HepG2 (cell line): ENCODE measurements around the gene DSN1. TPM values are rescaled to one million over a fixed set of nuclear protein-coding genes. Genes with fewer than 3 reads are reported as not detected.

Experiments
- CHD2 ChIP-seq: IDR thresholded peaks from 2 replicates; pipeline ENCODE4 v1.6.1; 2011; ENCODE audit warnings: low read depth, low read length, improper control_type of control experiment
- FOXO1 ChIP-seq: sonication (generic); formaldehyde crosslinking; IDR thresholded peaks from 2 replicates; pipeline ENCODE4 v1.4.0; 2020; ENCODE audit warnings: missing genetic modification reagents
- HNF4G ChIP-seq, 2 experiments: sonication (generic) in 1 of 2; formaldehyde crosslinking in 1 of 2; IDR thresholded peaks; 2 replicates each; pipeline versions ENCODE4 v1.4.0 to v1.6.1; 2011 to 2020; ENCODE audit warnings: borderline replicate concordance in 2 of 2, low read depth in 2 of 2, mild to moderate bottlenecking in 2 of 2, low read length in 1 of 2, missing genetic modification reagents in 1 of 2, moderate library complexity in 1 of 2
- KLF16 ChIP-seq, 2 experiments: sonication (generic) in 1 of 2; formaldehyde crosslinking in 1 of 2; IDR thresholded peaks; 2 replicates each; pipeline versions ENCODE4 v1.6.1 to v1.8.0; 2016 to 2023; ENCODE audit warnings: missing genetic modification reagents in 2 of 2, missing compliant biosample characterization in 1 of 2
- ZFP62 ChIP-seq: sonication (generic); formaldehyde crosslinking; IDR thresholded peaks from 2 replicates; pipeline ENCODE4 v1.4.0; 2020; ENCODE audit warnings: missing genetic modification reagents
- ZNF207 ChIP-seq: fragments of 450-650 bp; IDR thresholded peaks from 2 replicates; pipeline ENCODE4 v1.6.1; 2016; ENCODE audit warnings: antibody characterized with exemption, borderline replicate concordance
- ZNF235 ChIP-seq: sonication (generic); formaldehyde crosslinking; IDR thresholded peaks from 2 replicates; pipeline ENCODE4 v1.8.1; 2023; ENCODE audit warnings: mild to moderate bottlenecking, missing genetic modification reagents, borderline replicate concordance
- ZNF296 ChIP-seq: sonication (generic); formaldehyde crosslinking; conservative IDR thresholded peaks from 2 replicates; pipeline ENCODE4 v1.5.0; 2020; ENCODE audit warnings: mild to moderate bottlenecking, missing genetic modification reagents
- ZNF331 ChIP-seq: sonication (generic); formaldehyde crosslinking; IDR thresholded peaks from 2 replicates; pipeline ENCODE4 v1.4.0; 2020; ENCODE audit warnings: missing genetic modification reagents
- ZNF337 ChIP-seq: sonication (generic); formaldehyde crosslinking; IDR thresholded peaks from 2 replicates; pipeline ENCODE4 v1.5.1; 2020; ENCODE audit warnings: missing genetic modification reagents, low read depth, mild to moderate bottlenecking, borderline replicate concordance
- ZNF564 ChIP-seq: sonication (generic); formaldehyde crosslinking; IDR thresholded peaks from 2 replicates; pipeline ENCODE4 v1.8.1; 2023; ENCODE audit warnings: mild to moderate bottlenecking, missing genetic modification reagents
- ZNF570 ChIP-seq: sonication (generic); formaldehyde crosslinking; IDR thresholded peaks from 2 replicates; pipeline ENCODE4 v1.4.0; 2020; ENCODE audit warnings: mild to moderate bottlenecking, missing genetic modification reagents, borderline replicate concordance
- ZNF605 ChIP-seq: sonication (generic); formaldehyde crosslinking; IDR thresholded peaks from 2 replicates; pipeline ENCODE4 v1.8.0; 2022; ENCODE audit warnings: mild to moderate bottlenecking, missing genetic modification reagents
- polyA plus RNA-seq, 8 experiments: library from polyadenylated mRNA; depleted of rRNA in 3 of 8; stranded (reverse) in 7 of 8; unstranded in 1 of 8; fragments of >200 nt; fragmentation: Illumina TruSeq in 4 of 8; extraction: Trizol in 4 of 8; gene quantifications; 2 replicates each; pipeline versions ENCODE4 v1.2.1 to v1.2.3, GENCODE V29; 2011 to 2016; ENCODE audit warnings: low read depth in 4 of 8, missing spikeins in 1 of 8, mixed read lengths in 1 of 8; ENCODE audit not compliant: insufficient read depth in 1 of 8
- total RNA-seq, 5 experiments: library from RNA; depleted of rRNA; stranded (reverse); fragments of >200 nt; fragmentation: Illumina TruSeq; extraction: Trizol; gene quantifications; 2 replicates each; pipeline ENCODE4 v1.2.3, GENCODE V29; 2016; ENCODE audit warnings: low read depth in 1 of 5
- TF ChIP-seq, protein P1 (sequence below): sonication (generic); formaldehyde crosslinking; IDR thresholded peaks from 2 replicates; pipeline ENCODE4 v1.5.1; 2020; ENCODE audit warnings: mild to moderate bottlenecking, missing genetic modification reagents, moderate library complexity
- TF ChIP-seq, protein P2 (sequence below): sonication (generic); formaldehyde crosslinking; IDR thresholded peaks from 2 replicates; pipeline ENCODE4 v1.5.0; 2020; ENCODE audit warnings: mild to moderate bottlenecking, missing genetic modification reagents
- TF ChIP-seq, protein P3 (sequence below): sonication (generic); formaldehyde crosslinking; IDR thresholded peaks from 2 replicates; pipeline ENCODE4 v1.5.1; 2020; ENCODE audit warnings: missing genetic modification reagents, mild to moderate bottlenecking, borderline replicate concordance
- TF ChIP-seq, protein P4 (sequence below): sonication (generic); formaldehyde crosslinking; IDR thresholded peaks from 2 replicates; pipeline ENCODE4 v1.8.0; 2022; ENCODE audit warnings: missing genetic modification reagents, low read depth, mild to moderate bottlenecking, borderline replicate concordance
- TF ChIP-seq, protein P5 (sequence below): sonication (generic); formaldehyde crosslinking; IDR thresholded peaks from 2 replicates; pipeline ENCODE4 v1.5.0; 2020; ENCODE audit warnings: mild to moderate bottlenecking, missing genetic modification reagents

Gene DSN1
- total and polyA plus RNA-seq, 2 of the 13 experiments (the other 11 are each of a cell fraction or from before 2014, with no cell fraction given) = 18.7 to 53.7 TPM

DNA sequence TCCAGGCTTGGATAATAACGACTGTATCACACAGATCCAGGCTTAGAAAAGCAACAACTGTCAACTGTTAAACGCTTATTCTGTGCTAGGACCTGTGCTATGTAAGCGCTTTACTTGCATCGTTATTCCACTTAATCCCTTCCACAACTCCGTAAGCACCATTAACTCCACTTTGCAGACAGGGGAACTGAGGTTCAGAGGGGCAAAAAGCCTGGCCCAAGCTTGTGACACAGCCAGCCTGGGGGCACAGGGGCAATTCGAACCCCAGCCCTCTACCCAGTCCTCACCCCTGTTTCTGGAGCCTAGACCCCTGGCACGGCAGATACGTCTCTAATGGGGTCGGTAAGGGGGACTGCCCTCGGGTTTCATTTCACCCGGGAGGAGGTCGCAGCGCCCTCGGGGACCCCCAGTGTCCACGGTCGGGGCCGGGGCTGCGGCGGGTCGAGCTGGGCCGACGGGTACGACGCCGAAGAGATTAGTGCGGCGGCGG lies 411 bp downstream of the DSN1 start (continued):
- TF ChIP-seq, protein P1, sequence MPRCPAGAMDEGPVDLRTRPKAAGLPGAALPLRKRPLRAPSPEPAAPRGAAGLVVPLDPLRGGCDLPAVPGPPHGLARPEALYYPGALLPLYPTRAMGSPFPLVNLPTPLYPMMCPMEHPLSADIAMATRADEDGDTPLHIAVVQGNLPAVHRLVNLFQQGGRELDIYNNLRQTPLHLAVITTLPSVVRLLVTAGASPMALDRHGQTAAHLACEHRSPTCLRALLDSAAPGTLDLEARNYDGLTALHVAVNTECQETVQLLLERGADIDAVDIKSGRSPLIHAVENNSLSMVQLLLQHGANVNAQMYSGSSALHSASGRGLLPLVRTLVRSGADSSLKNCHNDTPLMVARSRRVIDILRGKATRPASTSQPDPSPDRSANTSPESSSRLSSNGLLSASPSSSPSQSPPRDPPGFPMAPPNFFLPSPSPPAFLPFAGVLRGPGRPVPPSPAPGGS (CRISPR knock-in tag) = peak; percentile 19; the same call in 1 of the 2 replicates
- TF ChIP-seq ZNF235 (no peak; the same call in 1 of the 2 replicates), KLF16 (CRISPR knock-in tag; IDR thresholded peaks at IDR 0.05) (peak in 1 of 2 experiments; percentile 93; a peak in 1 of 4 replicates), ZNF337 (CRISPR knock-in tag) (0 out of 2 replicates have a peak, but pooled peaks have one; percentile 36), ZNF564 (CRISPR knock-in tag) (peak; percentile 79; the same call in 1 of the 2 replicates), ZNF331 (CRISPR knock-in tag) (no peak), FOXO1 (CRISPR knock-in tag) (0 out of 2 replicates have a peak, but pooled peaks have one; percentile 59), ZNF570 (CRISPR knock-in tag) (0 out of 2 replicates have a peak, but pooled peaks have one; percentile 57), ZNF605 (CRISPR knock-in tag) (peak; percentile 57; the same call in 1 of the 2 replicates), ZNF296 (0 out of 2 replicates have a peak, but pooled peaks have one; percentile 22), HNF4G (IDR thresholded peaks at IDR 0.05; ENCODE audit: borderline replicate concordance, low read depth, low read length) (no peak), HNF4G (CRISPR knock-in tag; IDR thresholded peaks at IDR 0.05; ENCODE audit: borderline replicate concordance, low read depth) (no peak), ZNF207 (no peak), CHD2 (no peak), ZFP62 (CRISPR knock-in tag) (no peak)
- TF ChIP-seq, protein P2, sequence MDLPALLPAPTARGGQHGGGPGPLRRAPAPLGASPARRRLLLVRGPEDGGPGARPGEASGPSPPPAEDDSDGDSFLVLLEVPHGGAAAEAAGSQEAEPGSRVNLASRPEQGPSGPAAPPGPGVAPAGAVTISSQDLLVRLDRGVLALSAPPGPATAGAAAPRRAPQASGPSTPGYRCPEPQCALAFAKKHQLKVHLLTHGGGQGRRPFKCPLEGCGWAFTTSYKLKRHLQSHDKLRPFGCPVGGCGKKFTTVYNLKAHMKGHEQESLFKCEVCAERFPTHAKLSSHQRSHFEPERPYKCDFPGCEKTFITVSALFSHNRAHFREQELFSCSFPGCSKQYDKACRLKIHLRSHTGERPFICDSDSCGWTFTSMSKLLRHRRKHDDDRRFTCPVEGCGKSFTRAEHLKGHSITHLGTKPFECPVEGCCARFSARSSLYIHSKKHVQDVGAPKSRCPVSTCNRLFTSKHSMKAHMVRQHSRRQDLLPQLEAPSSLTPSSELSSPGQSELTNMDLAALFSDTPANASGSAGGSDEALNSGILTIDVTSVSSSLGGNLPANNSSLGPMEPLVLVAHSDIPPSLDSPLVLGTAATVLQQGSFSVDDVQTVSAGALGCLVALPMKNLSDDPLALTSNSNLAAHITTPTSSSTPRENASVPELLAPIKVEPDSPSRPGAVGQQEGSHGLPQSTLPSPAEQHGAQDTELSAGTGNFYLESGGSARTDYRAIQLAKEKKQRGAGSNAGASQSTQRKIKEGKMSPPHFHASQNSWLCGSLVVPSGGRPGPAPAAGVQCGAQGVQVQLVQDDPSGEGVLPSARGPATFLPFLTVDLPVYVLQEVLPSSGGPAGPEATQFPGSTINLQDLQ (CRISPR knock-in tag) = peak; percentile 78; the same call in 1 of the 2 replicates
- TF ChIP-seq, protein P3, sequence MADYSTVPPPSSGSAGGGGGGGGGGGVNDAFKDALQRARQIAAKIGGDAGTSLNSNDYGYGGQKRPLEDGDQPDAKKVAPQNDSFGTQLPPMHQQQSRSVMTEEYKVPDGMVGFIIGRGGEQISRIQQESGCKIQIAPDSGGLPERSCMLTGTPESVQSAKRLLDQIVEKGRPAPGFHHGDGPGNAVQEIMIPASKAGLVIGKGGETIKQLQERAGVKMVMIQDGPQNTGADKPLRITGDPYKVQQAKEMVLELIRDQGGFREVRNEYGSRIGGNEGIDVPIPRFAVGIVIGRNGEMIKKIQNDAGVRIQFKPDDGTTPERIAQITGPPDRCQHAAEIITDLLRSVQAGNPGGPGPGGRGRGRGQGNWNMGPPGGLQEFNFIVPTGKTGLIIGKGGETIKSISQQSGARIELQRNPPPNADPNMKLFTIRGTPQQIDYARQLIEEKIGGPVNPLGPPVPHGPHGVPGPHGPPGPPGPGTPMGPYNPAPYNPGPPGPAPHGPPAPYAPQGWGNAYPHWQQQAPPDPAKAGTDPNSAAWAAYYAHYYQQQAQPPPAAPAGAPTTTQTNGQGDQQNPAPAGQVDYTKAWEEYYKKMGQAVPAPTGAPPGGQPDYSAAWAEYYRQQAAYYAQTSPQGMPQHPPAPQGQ (CRISPR knock-in tag) = peak; percentile 19; the same call in 1 of the 2 replicates
- TF ChIP-seq, protein P4, sequence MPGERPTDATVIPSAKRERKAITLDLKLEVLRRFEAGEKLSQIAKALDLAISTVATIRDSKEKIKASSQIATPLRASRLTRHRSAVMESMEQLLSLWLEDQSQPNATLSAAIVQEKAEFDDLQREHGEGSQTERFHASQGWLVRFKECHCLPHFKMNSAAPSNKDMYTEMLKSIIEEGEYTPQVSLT (CRISPR knock-in tag) = peak; percentile 85; the same call in 1 of the 2 replicates
- TF ChIP-seq, protein P5, sequence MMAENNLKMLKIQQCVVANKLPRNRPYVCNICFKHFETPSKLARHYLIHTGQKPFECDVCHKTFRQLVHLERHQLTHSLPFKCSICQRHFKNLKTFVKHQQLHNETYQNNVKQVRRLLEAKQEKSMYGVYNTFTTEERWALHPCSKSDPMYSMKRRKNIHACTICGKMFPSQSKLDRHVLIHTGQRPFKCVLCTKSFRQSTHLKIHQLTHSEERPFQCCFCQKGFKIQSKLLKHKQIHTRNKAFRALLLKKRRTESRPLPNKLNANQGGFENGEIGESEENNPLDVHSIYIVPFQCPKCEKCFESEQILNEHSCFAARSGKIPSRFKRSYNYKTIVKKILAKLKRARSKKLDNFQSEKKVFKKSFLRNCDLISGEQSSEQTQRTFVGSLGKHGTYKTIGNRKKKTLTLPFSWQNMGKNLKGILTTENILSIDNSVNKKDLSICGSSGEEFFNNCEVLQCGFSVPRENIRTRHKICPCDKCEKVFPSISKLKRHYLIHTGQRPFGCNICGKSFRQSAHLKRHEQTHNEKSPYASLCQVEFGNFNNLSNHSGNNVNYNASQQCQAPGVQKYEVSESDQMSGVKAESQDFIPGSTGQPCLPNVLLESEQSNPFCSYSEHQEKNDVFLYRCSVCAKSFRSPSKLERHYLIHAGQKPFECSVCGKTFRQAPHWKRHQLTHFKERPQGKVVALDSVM (CRISPR knock-in tag) = no peak
